ENCODE data around the gene METTL24.

DNA sequence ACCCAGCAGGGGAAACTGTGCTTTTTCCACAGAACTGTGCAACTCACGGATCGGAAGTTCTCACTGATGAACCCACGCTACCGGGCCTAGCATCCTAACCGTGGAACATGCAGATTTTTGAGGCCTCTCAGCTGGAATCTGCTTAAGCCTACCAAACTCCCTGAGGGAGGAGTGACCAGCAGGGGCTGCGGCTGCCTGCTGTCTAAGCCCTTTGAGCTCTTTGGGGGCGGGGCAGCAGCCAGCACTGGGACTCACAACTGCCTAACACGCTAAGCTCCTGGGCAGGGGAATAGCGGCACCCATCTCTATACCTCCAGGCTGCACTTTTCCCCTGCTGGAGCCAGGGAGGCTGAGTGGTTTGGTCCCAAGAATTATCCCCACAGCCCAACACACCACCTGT lies 20.4 kb upstream of the METTL24 start:
- no peak for TF ChIP-seq EZH2 (IDR thresholded peaks at IDR 0.05; ENCODE audit: low read depth)
- TF ChIP-seq, protein P1, sequence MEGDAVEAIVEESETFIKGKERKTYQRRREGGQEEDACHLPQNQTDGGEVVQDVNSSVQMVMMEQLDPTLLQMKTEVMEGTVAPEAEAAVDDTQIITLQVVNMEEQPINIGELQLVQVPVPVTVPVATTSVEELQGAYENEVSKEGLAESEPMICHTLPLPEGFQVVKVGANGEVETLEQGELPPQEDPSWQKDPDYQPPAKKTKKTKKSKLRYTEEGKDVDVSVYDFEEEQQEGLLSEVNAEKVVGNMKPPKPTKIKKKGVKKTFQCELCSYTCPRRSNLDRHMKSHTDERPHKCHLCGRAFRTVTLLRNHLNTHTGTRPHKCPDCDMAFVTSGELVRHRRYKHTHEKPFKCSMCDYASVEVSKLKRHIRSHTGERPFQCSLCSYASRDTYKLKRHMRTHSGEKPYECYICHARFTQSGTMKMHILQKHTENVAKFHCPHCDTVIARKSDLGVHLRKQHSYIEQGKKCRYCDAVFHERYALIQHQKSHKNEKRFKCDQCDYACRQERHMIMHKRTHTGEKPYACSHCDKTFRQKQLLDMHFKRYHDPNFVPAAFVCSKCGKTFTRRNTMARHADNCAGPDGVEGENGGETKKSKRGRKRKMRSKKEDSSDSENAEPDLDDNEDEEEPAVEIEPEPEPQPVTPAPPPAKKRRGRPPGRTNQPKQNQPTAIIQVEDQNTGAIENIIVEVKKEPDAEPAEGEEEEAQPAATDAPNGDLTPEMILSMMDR (conservative IDR thresholded peaks at IDR 0.05) = no peak

Measured in PC-9 (cell line).